ENCODE measurements around the gene MYO1D.

GRCh38 chr17:32492648-32493289 lies 384.2 kb downstream of the MYO1D start:
- TF ChIP-seq ZNF766 (CRISPR knock-in tag; IDR thresholded peaks at IDR 0.05; ENCODE audit: borderline replicate concordance): no peak
- no peak for TF ChIP-seq POLR2A (IDR thresholded peaks at IDR 0.05; ENCODE audit: insufficient read depth in 1 of 2, low read depth in 2 of 2, low read length in 2 of 2)
- TF ChIP-seq RAD21 (CRISPR knock-in tag; IDR thresholded peaks at IDR 0.05): no peak
- TF ChIP-seq HDAC1 (CRISPR knock-in tag; IDR thresholded peaks at IDR 0.05): no peak
- no peak for TF ChIP-seq ZBTB7A (CRISPR knock-in tag; IDR thresholded peaks at IDR 0.05)
- TF ChIP-seq FOSL2 (CRISPR knock-in tag; IDR thresholded peaks at IDR 0.05): no peak
- TF ChIP-seq KLF12 (CRISPR knock-in tag; IDR thresholded peaks at IDR 0.05; ENCODE audit: borderline replicate concordance): no peak

Data from HepG2 (cell line).